Activated T-cell treated with anti-CD3 and anti-CD28 coated beads, Interleukin-2, amount 50 U/mL, for 72 hours (primary cell): ENCODE measurements around the gene RPE65. TPM values are rescaled to one million over a fixed set of nuclear protein-coding genes. Genes with fewer than 3 reads are reported as not detected.

Experiments
- ATAC-seq, 2 donors: fragments of 150-1000 bp; cut with Tn5 transposase; replicated peaks in 1 of 2; 2 replicates each; pipeline ENCODE4 v1.10.0; 2021; ENCODE audit warnings: moderate library complexity in 2 of 2, mild to moderate bottlenecking in 1 of 2
- DNase-seq, 2 donors: peaks; one replicate each; pipeline ENCODE4 v3.0.0; 2021 to 2022; ENCODE audit warnings: mixed read lengths in 1 of 2
- H3K27ac Mint-ChIP-seq: one replicate; pipeline ENCODE4 v1.8.0; 2022; ENCODE audit warnings: mild to moderate bottlenecking, moderate library complexity, mixed read lengths
- H3K27me3 Mint-ChIP-seq: one replicate; pipeline ENCODE4 v1.8.0; 2022; ENCODE audit warnings: low read depth, mixed read lengths
- H3K36me3 Mint-ChIP-seq, 2 donors: one replicate each; pipeline ENCODE4 v1.8.0; 2022; ENCODE audit warnings: mixed read lengths in 2 of 2, mild to moderate bottlenecking in 1 of 2; ENCODE audit not compliant: insufficient read depth in 2 of 2
- H3K4me1 Mint-ChIP-seq: one replicate; pipeline ENCODE4 v1.8.0; 2022; ENCODE audit warnings: low read depth, mixed read lengths
- H3K4me3 Mint-ChIP-seq, 2 donors: one replicate each; pipeline ENCODE4 v1.8.0; 2022; ENCODE audit warnings: mild to moderate bottlenecking in 2 of 2, mixed read lengths in 2 of 2, moderate library complexity in 2 of 2
- H3K9me3 Mint-ChIP-seq, 2 donors: one replicate each; pipeline ENCODE4 v1.8.0; 2022; ENCODE audit warnings: mixed read lengths in 2 of 2
- total RNA-seq, 2 donors: library from RNA; stranded (reverse); gene quantifications; one replicate each; pipeline ENCODE4 v1.2.3, GENCODE V29; 2022

Gene RPE65
- total RNA-seq, 2 donors from 2014 or later = not detected

DNA sequence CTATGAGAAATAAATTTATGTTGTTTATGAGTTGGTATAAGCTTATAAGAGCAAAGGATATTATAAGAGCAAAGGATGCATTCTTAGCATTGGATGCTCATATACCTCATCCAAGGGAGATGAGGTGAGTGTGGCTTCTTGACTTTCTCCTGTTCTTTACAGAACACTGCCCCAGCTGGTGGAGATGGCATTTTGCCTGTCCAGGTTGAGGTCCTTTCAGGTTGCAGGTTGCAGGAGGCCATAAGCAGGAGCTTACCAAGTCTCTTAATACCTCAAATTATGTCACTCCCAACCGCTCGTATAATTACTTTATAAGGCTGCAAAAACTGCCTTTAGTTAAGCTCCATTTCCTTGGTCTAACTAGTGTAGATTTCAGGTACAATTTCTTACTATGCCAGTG lies 66.7 kb downstream of the RPE65 start:
- H3K4me1 Mint-ChIP-seq = no peaks in the 10 kb centered on the region
- no peak overlapping the region for H3K4me3 Mint-ChIP-seq
- no peak for ATAC-seq
- no peaks in the 10 kb centered on the region for H3K36me3 Mint-ChIP-seq
- no peaks in the 10 kb centered on the region for H3K9me3 Mint-ChIP-seq
- no peak for DNase-seq
- no peaks in the 10 kb centered on the region for H3K27me3 Mint-ChIP-seq
- no peak overlapping the region for H3K27ac Mint-ChIP-seq

DNA sequence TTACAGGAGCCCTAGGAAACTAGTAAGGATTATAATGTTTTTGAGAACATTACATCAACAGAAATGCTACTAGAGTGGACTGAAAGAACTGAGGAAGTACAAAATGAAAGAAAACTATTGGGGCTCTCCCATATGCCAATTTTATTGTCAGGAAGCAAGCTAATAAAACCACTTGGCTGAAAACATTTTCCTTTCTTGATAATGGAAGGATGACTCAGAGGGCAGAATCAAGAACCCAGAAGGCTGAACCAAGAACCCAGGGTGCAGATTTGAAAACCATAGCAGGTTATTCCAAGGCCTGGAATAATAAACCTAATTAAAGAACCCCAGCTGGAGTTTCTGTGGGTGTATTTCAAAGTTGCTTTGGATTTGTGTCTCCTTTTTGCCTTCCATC lies 70.7 kb downstream of the RPE65 start:
- ATAC-seq (no peak), DNase-seq (no peak)
- no peaks in the 10 kb centered on the region for H3K4me1 Mint-ChIP-seq
- no peak overlapping the region for H3K4me3 Mint-ChIP-seq
- H3K36me3 Mint-ChIP-seq = no peaks in the 10 kb centered on the region
- H3K27ac Mint-ChIP-seq = no peak overlapping the region
- H3K27me3 Mint-ChIP-seq = no peaks in the 10 kb centered on the region
- peaks cover 0 to 6% of the 10 kb centered on the region in 2 donors for H3K9me3 Mint-ChIP-seq

Other genes with a start within 250 kb of the RPE65 start
- gene WLS, start 217.4 kb downstream of the RPE65 start, total RNA-seq = not detected
- 10 to 100 TPM; 18.0 to 23.7 TPM for gene DEPDC1, start 47.1 kb upstream of the RPE65 start, total RNA-seq